Astrocyte (in vitro differentiated cells and primary cell): ENCODE measurements around the gene LRMDA.

Source experiments
- EZH2 ChIP-seq: IDR thresholded peaks from 2 replicates; pipeline ENCODE4 v1.6.1; 2012; ENCODE audit warnings: mild to moderate bottlenecking, low read length, inconsistent platforms; ENCODE audit not compliant: insufficient read depth
- TF ChIP-seq, protein P1 (sequence below): IDR thresholded peaks from 2 replicates; pipeline ENCODE4 v1.5.1; 2011; ENCODE audit warnings: low read depth, mild to moderate bottlenecking, inconsistent platforms, low read length, moderate library complexity; ENCODE audit not compliant: insufficient read depth

DNA sequence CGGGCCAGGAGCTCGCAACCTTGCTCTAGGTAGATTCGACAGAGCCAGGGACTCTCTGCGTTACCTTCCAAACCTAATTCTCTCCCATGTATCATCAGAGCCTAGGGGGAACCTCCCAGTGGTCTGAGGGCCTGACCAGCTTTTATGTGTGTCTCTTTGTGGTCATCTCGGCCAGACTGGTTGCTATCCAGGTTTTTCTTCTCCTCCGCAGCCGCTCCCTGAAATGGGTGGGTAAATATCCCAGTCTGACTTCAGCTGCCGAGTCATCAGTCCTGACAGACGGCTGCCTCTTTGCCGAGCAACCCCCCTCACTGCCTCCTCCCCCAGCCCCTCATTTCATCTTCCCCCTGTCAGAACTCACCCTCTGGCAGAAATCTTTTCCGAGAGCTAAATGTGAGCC lies 578.1 kb downstream of the LRMDA start:
- TF ChIP-seq, protein P1, sequence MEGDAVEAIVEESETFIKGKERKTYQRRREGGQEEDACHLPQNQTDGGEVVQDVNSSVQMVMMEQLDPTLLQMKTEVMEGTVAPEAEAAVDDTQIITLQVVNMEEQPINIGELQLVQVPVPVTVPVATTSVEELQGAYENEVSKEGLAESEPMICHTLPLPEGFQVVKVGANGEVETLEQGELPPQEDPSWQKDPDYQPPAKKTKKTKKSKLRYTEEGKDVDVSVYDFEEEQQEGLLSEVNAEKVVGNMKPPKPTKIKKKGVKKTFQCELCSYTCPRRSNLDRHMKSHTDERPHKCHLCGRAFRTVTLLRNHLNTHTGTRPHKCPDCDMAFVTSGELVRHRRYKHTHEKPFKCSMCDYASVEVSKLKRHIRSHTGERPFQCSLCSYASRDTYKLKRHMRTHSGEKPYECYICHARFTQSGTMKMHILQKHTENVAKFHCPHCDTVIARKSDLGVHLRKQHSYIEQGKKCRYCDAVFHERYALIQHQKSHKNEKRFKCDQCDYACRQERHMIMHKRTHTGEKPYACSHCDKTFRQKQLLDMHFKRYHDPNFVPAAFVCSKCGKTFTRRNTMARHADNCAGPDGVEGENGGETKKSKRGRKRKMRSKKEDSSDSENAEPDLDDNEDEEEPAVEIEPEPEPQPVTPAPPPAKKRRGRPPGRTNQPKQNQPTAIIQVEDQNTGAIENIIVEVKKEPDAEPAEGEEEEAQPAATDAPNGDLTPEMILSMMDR: no peak
- no peak for TF ChIP-seq EZH2
